Pancreas (tissue), 10 donors: Measurements from ENCODE around the gene ADAM15. TPM values are rescaled to one million over a fixed set of nuclear protein-coding genes. Genes with fewer than 3 reads are reported as not detected.

Source experiments
- ATAC-seq, 4 donors: fragments of 200-7000 bp; cut with Tn5 transposase; one replicate each; pipeline versions ENCODE4 v1.8.0 to v1.9.1; 2020; ENCODE audit warnings: mild to moderate bottlenecking in 4 of 4, moderate library complexity in 4 of 4
- DNase-seq, 6 donors: peaks; one replicate each; pipeline ENCODE4 v3.0.0-alpha.2; 2020
- FAIRE-seq: peaks from 2 replicates; lab custom pipeline; 2012; peaks lifted over from hg19 to GRCh38; lab: Jason Lieb, UNC
- H3K27ac ChIP-seq, 4 donors: fragments of 200-600 bp; sonication (generic); 1 replicate in 3 of 4; 2 replicates in 1 of 4; pipeline versions ENCODE4 v1.5.0 to v1.8.0; 2020
- H3K27me3 ChIP-seq, 4 donors: fragments of 200-600 bp; one replicate each; pipeline ENCODE4 v1.8.0; 2021
- H3K36me3 ChIP-seq, 3 donors: fragments of 200-600 bp; sonication (generic) in 1 of 3; one replicate each; pipeline versions ENCODE4 v1.5.0 to v1.8.0; 2020 to 2021
- H3K4me1 ChIP-seq, 3 donors: fragments of 200-600 bp; one replicate each; pipeline ENCODE4 v1.8.0; 2021
- H3K4me3 ChIP-seq, 4 donors: fragments of 200-600 bp; sonication (generic) in 2 of 4; one replicate each; pipeline versions ENCODE4 v1.5.0 to v1.8.0; 2020 to 2021
- H3K9me3 ChIP-seq, 4 donors: fragments of 200-600 bp; one replicate each; pipeline ENCODE4 v1.8.0; 2021
- CTCF ChIP-seq, 4 donors: fragments of 200-600 bp; sonication (generic) in 3 of 4; IDR thresholded peaks; one replicate each; pipeline versions ENCODE4 v1.5.0 to v1.8.0; 2021; ENCODE audit warnings: antibody characterized with exemption in 4 of 4
- WGBS, 2 donors: extraction: QIAGEN DNeasy Blood & Tissue Kit; methylation state at CpG; one replicate each; pipeline ENCODE4 v1.1.7; 2013; 5-methylcytosine and 5-hydroxymethylcytosine counted together
- intact Hi-C, 3 donors: fragments of 100-400 bp; cut with DNase I; formaldehyde crosslinking; loops; one replicate each; pipeline versions ENCODE4 v1.11.1 to v1.14.2; 2022
- polyA plus RNA-seq, 2 donors: library from polyadenylated mRNA; stranded (reverse); fragments of 200-250 nt; gene quantifications; one replicate each; pipeline ENCODE4 v1.2.3, GENCODE V29; 2013
- total RNA-seq, 6 donors: library from RNA; stranded (reverse); fragmentation: NEBNext Ultra II Directional in 4 of 6; extraction: Animal tissue kit (Norgen Biotek cat#: 25700) in 4 of 6; gene quantifications; one replicate each; pipeline versions ENCODE4 v1.2.1 to v1.2.4, GENCODE V29; 2021 to 2023
- donor health status: healthy with polysubstance abuse.
- donor health status: DM: no; HTN: no; CAD: no; lungs with moderate emphysema.
- donor health status: DM: no; HTN: no; CAD: no.
- donor health status: control.
- donor health status: control.
- donor health status: Bipolar disorder and iron deficiency.
- donor health status: DM: yes; HTN: yes; CAD: no.
- donor health status: DM: no; HTN: no; CAD: no.
- donor health status: DM: no; HTN: no; CAD: no.
- donor health status: DM: yes; HTN: yes; CAD: no.

Gene ADAM15
- total and polyA plus RNA-seq, 8 donors: 23.7 to 125 (median 35.2) TPM

GRCh38 chr1:155048449-155049334 lies 2.4 kb upstream of the ADAM15 start:
- FAIRE-seq (no peak), ATAC-seq (no peak), DNase-seq (peak in 1 of 6 donors; percentile 19)
- no peak for TF ChIP-seq CTCF (IDR thresholded peaks at IDR 0.05)
- Histone ChIP-seq H3K36me3 (no peaks in the 10 kb centered on the region), H3K4me3 (no peak overlapping the region), H3K27me3 (no peaks in the 10 kb centered on the region), H3K27ac (no peak overlapping the region), H3K4me1 (peaks cover 0 to 18% (median 4%) of the 10 kb centered on the region in 3 donors), H3K9me3 (no peaks in the 10 kb centered on the region)
- WGBS, 2 donors: 81 to 83% methylated on average over 8 of the region's 8 CpGs
- intact Hi-C loops: no loop called here

DNA sequence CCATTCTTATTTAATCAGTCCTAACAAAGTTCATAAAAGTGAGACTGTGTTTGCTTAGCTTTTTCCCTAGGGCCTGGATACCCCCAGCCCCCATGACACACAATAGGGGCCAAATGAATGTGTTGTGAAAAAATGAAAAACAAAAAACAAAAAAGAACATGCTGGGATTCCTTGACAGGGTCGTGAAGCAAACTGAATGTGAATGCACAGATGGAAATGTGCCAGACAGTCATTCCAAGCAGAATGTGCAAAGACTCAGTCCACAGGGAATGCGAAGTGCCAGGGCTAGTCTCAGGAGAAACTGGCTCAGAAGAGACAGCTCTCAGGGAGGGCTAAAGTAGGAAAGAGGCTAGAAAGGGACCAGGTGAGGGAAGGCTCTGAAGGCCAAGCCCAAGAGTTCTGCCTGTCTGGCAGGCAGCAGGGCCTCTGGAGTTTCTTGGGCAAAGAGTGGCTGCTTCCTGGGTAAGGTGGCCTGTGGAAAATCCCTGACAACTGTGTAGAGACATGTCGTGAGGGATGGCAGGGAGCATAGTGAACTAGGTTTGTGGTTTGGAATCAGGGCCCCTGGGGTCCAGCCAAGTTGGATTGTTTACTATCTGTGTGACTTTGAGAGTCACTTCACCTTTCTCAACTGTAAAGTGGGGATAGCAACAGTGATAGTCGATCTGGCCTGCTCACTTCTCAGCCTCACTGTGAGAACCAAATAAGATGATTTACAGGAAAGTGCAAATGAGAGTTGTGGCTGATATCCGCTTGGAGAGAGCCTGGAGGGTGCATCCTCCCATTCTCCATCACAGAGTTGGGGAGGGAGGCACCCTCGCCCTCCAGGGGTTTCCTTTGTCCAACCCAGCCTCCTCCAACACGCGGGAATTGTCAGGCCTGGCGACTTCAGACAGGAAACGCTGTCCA lies 1.2 kb upstream of the ADAM15 start:
- FAIRE-seq: no peak
- Histone ChIP-seq H3K36me3 (no peaks in the 10 kb centered on the region), H3K4me3 (peak overlapping the region in 3 of 4 donors; percentile 64 to 78 (median 73)), H3K27ac (peak overlapping the region; percentile 36 to 85 (median 76)), H3K9me3 (no peaks in the 10 kb centered on the region), H3K27me3 (no peaks in the 10 kb centered on the region), H3K4me1 (peaks cover 0 to 15% (median 4%) of the 10 kb centered on the region in 3 donors)
- 19 to 22% methylated on average over 10 of the region's 10 CpGs for WGBS, 2 donors
- ATAC-seq: no peak
- TF ChIP-seq CTCF (IDR thresholded peaks at IDR 0.05): no peak
- DNase-seq: peak in 1 of 6 donors; percentile 19
- intact Hi-C loops: no loop called here

DNA sequence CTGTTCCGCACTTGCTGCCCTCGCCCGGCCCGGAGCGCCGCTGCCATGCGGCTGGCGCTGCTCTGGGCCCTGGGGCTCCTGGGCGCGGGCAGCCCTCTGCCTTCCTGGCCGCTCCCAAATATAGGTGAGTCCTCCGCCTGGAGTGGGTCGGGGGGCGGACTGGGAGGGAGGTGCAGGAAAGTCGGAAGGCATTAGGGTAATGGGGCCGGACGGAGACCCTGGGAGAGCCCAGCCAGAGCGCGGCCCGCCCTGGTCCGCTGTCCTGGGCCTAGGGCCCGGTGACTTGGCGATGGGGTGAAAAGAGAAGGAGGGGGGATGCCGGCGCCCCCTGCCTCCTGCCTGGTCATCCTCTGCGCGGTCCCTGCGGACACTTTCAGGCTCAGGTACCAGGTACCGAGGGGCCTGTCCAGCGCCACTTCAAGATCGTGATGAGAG lies 243 bp downstream of the ADAM15 start:
- FAIRE-seq: no peak

More for the DNA sequence above, 243 bp downstream of the ADAM15 start:
- intact Hi-C loops: no loop called here
- H3K36me3 ChIP-seq: no peaks in the 10 kb centered on the region
- no peak for TF ChIP-seq CTCF (IDR thresholded peaks at IDR 0.05)
- peak overlapping the region; percentile 60 to 75 (median 71) for H3K27ac ChIP-seq
- no peaks in the 10 kb centered on the region for H3K9me3 ChIP-seq
- WGBS, 2 donors: 1% methylated on average over 19 to 31 of the region's 31 CpGs
- peak overlapping the region; percentile 64 to 78 (median 71) for H3K4me3 ChIP-seq
- ATAC-seq: peak; percentile 7 to 19 (median 8)
- no peaks in the 10 kb centered on the region for H3K27me3 ChIP-seq
- peaks cover 0 to 15% (median 4%) of the 10 kb centered on the region in 3 donors for H3K4me1 ChIP-seq
- no peak for DNase-seq
